Subcutaneous abdominal adipose tissue (tissue), 5 donors: Measurements from ENCODE around the gene ROBO1.

Experiments used
- H3K27ac ChIP-seq: one replicate; pipeline ENCODE4 v1.7.0; 2013; ENCODE audit warnings: low read depth, mild to moderate bottlenecking, inconsistent platforms, low read length, moderate library complexity
- H3K27me3 ChIP-seq, 5 donors: one replicate each; pipeline ENCODE4 v1.7.0; 2013; ENCODE audit warnings: low read length in 5 of 5, inconsistent platforms in 1 of 5; ENCODE audit not compliant: control insufficient read depth in 5 of 5, insufficient read depth in 4 of 5
- H3K36me3 ChIP-seq, 5 donors: one replicate each; pipeline ENCODE4 v1.7.0; 2013; ENCODE audit warnings: low read length in 5 of 5; ENCODE audit not compliant: control insufficient read depth in 5 of 5, insufficient read depth in 5 of 5
- H3K4me1 ChIP-seq, 5 donors: one replicate each; pipeline ENCODE4 v1.7.0; 2013; ENCODE audit warnings: low read length in 5 of 5, mild to moderate bottlenecking in 3 of 5, moderate library complexity in 1 of 5; ENCODE audit not compliant: control insufficient read depth in 5 of 5, insufficient read depth in 5 of 5
- H3K4me3 ChIP-seq, 5 donors: one replicate each; pipeline ENCODE4 v1.7.0; 2013; ENCODE audit warnings: low read length in 5 of 5, low read depth in 1 of 5
- H3K9ac ChIP-seq, 5 donors: one replicate each; pipeline ENCODE4 v1.7.0; 2013; ENCODE audit warnings: low read length in 5 of 5, mild to moderate bottlenecking in 4 of 5, moderate library complexity in 3 of 5
- H3K9me3 ChIP-seq, 5 donors: one replicate each; pipeline ENCODE4 v1.7.0; 2013; ENCODE audit warnings: low read length in 5 of 5; ENCODE audit not compliant: control insufficient read depth in 5 of 5
- donor health status: healthy.
- donor health status: healthy.
- donor health status: healthy.
- donor health status: healthy.
- donor health status: healthy.

ROBO1 gene

GRCh38 chr3:78845605-78846004, 922.2 kb downstream of the ROBO1 start:
- Histone ChIP-seq H3K4me1 (peaks cover 0 to 4% (median 0%) of the 10 kb centered on the region in 5 donors), H3K27ac (no peak overlapping the region), H3K36me3 (no peaks in the 10 kb centered on the region), H3K27me3 (no peaks in the 10 kb centered on the region), H3K9me3 (no peaks in the 10 kb centered on the region), H3K9ac (no peak overlapping the region), H3K4me3 (no peak overlapping the region)

DNA sequence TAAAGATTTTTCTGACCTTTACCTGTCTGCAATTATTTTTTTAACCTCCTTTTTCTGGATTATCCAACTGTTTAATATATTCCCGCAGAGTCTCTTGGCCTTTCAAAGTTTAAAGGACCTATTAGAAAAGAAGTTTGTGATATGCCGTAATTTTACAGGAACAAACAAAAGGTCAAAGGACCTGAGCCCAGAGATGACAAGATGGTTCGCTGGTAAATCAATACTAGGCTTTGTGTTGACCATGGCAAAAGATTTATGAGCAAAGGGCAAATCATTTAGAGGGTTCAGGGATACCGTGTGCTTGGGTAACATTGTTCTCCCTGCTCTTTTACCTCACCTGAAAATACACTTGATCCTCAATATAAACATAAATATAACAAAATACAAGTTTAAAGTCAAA, 923.5 kb downstream of the ROBO1 start:
- no peak overlapping the region for H3K4me3 ChIP-seq
- no peaks in the 10 kb centered on the region for H3K9me3 ChIP-seq
- peaks cover 0 to 4% (median 0%) of the 10 kb centered on the region in 5 donors for H3K4me1 ChIP-seq
- no peak overlapping the region for H3K9ac ChIP-seq
- no peak overlapping the region for H3K27ac ChIP-seq
- no peaks in the 10 kb centered on the region for H3K36me3 ChIP-seq
- H3K27me3 ChIP-seq, result no peaks in the 10 kb centered on the region

DNA sequence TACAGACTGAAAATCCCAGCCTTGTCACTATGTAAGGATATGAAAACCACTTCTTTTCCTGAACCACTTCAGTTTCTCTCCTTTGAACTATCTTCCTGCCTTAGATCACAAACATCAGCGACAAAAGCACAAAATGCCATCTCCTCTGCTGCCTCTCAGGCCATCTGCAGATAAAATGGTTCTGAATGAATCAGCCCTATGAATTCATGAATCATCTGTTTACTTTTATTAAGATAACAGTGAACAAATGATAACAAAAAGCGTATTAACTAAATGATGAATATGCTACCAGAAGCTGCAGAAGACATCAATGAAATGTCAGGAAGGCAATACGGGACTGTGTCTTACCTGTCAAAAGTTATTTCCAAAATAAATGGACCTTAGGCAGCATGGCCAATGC, 928.1 kb downstream of the ROBO1 start:
- Histone ChIP-seq H3K4me1 (no peaks in the 10 kb centered on the region), H3K27me3 (no peaks in the 10 kb centered on the region), H3K4me3 (no peak overlapping the region), H3K27ac (no peak overlapping the region), H3K9me3 (no peaks in the 10 kb centered on the region), H3K9ac (no peak overlapping the region), H3K36me3 (no peaks in the 10 kb centered on the region)

DNA sequence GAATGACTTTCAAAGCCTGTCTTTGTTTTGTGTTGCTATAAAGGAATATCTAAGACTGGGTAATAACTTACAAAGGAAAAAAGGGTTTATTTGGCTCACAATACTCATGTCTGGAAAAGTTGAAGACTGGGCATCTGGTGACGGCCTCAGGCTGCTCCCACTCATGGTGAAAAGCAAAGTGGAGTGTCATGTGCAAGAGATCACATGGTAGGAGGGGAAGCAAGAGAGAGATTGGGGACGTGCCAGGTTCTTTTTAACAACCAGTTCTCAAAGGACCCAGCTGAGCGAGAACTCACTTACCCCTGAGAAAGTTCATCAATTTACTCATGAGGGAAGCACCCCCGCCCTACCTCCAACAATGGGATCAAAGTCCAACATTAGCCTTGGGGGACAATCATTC, 929.4 kb downstream of the ROBO1 start:
- Histone ChIP-seq H3K27me3 (no peaks in the 10 kb centered on the region), H3K9me3 (no peaks in the 10 kb centered on the region), H3K4me3 (no peak overlapping the region), H3K36me3 (no peaks in the 10 kb centered on the region), H3K27ac (no peak overlapping the region), H3K9ac (no peak overlapping the region), H3K4me1 (no peaks in the 10 kb centered on the region)

DNA sequence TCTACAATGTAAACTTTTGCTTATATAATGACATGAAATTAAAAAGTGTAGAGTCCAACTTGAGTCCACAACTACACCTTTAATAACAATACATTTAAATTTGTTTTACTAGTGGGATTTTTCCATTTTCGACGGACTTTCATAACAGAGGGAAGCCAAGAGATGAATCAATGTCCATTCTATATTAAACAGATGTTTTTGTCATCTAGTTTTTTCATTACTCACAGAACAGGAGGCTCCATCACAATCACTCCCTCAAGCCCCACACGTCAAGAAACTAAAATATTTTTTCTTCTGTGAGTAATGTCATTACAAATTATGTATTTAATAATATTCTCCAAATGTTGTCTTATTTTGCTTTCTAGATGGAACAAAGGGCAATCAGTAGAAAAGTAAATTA, 932.9 kb downstream of the ROBO1 start:
- no peak overlapping the region for H3K9ac ChIP-seq
- H3K27ac ChIP-seq, result no peak overlapping the region
- no peak overlapping the region for H3K4me3 ChIP-seq
- H3K4me1 ChIP-seq, result no peaks in the 10 kb centered on the region
- no peaks in the 10 kb centered on the region for H3K27me3 ChIP-seq
- H3K9me3 ChIP-seq, result no peaks in the 10 kb centered on the region
- H3K36me3 ChIP-seq, result no peaks in the 10 kb centered on the region

- Histone ChIP-seq H3K36me3 (no peaks in the 10 kb centered on the region), H3K9me3 (no peaks in the 10 kb centered on the region), H3K4me3 (no peak overlapping the region), H3K27me3 (no peaks in the 10 kb centered on the region), H3K4me1 (peaks cover 0 to 3% (median 0%) of the 10 kb centered on the region in 5 donors), H3K9ac (no peak overlapping the region), H3K27ac (no peak overlapping the region)
Measured at GRCh38 chr3:78832785-78833204, 935.0 kb downstream of the ROBO1 start.

- Histone ChIP-seq H3K27ac (no peak overlapping the region), H3K9ac (no peak overlapping the region), H3K27me3 (no peaks in the 10 kb centered on the region), H3K9me3 (no peaks in the 10 kb centered on the region), H3K4me3 (no peak overlapping the region), H3K4me1 (peaks cover 0 to 3% (median 0%) of the 10 kb centered on the region in 5 donors), H3K36me3 (no peaks in the 10 kb centered on the region)
Measured at GRCh38 chr3:78831446-78831972, 936.3 kb downstream of the ROBO1 start.

GRCh38 chr3:78830470-78830869, 937.3 kb downstream of the ROBO1 start:
- no peaks in the 10 kb centered on the region for H3K9me3 ChIP-seq
- no peak overlapping the region for H3K9ac ChIP-seq
- no peaks in the 10 kb centered on the region for H3K27me3 ChIP-seq
- peaks cover 0 to 3% (median 0%) of the 10 kb centered on the region in 5 donors for H3K4me1 ChIP-seq
- no peaks in the 10 kb centered on the region for H3K36me3 ChIP-seq
- no peak overlapping the region for H3K4me3 ChIP-seq
- H3K27ac ChIP-seq, result no peak overlapping the region

GRCh38 chr3:78827618-78828017, 940.2 kb downstream of the ROBO1 start:
- H3K4me1 ChIP-seq, result peaks cover 0 to 12% (median 0%) of the 10 kb centered on the region in 5 donors
- H3K9me3 ChIP-seq, result no peaks in the 10 kb centered on the region
- H3K27ac ChIP-seq, result no peak overlapping the region
- H3K27me3 ChIP-seq, result no peaks in the 10 kb centered on the region
- H3K4me3 ChIP-seq, result no peak overlapping the region
- H3K9ac ChIP-seq, result no peak overlapping the region
- H3K36me3 ChIP-seq, result no peaks in the 10 kb centered on the region

DNA sequence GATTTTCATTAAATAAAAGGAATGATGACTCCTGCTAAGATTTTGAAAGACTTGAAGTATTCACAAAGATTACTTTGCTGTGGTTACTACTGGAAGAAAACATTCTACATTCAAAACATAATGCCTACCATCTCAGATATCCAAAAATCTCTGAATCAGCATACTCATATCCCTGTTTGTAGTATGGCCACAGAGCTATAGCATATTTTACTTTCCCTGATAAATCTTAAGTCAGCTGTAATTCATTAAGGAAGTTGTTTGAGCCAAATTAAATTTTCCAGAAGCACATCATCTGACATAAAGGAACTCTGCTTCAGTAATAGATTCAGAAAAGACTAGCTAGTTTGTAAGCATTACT, 942.0 kb downstream of the ROBO1 start:
- H3K36me3 ChIP-seq, result no peaks in the 10 kb centered on the region
- H3K9ac ChIP-seq, result no peak overlapping the region
- peaks cover 0 to 13% (median 0%) of the 10 kb centered on the region in 5 donors for H3K4me1 ChIP-seq
- no peak overlapping the region for H3K4me3 ChIP-seq
- no peaks in the 10 kb centered on the region for H3K9me3 ChIP-seq
- no peak overlapping the region for H3K27ac ChIP-seq
- no peaks in the 10 kb centered on the region for H3K27me3 ChIP-seq
